Lung (tissue), 12 donors: ENCODE data around the gene CEPT1. TPM values are rescaled to one million over a fixed set of nuclear protein-coding genes. Genes with fewer than 3 reads are reported as not detected.

Experiments used
- ATAC-seq: fragments of 200-7000 bp; cut with Tn5 transposase; one replicate; pipeline ENCODE4 v1.9.1; 2020; ENCODE audit warnings: moderate number of reproducible peaks; ENCODE audit not compliant: insufficient read depth, low FRiP score
- DNase-seq, 3 donors: peaks; one replicate each; pipeline ENCODE4 v3.0.0-alpha.2; 2013 to 2017
- H3K27ac ChIP-seq, 2 donors: one replicate each; pipeline ENCODE4 v1.5.1; 2013; ENCODE audit warnings: mild to moderate bottlenecking in 2 of 2, moderate library complexity in 2 of 2, control low read depth in 1 of 2, inconsistent platforms in 1 of 2, low read depth in 1 of 2, low read length in 1 of 2
- H3K27me3 ChIP-seq, 3 donors: one replicate each; pipeline ENCODE4 v1.5.1; 2013; ENCODE audit warnings: low read length in 2 of 3; ENCODE audit not compliant: control insufficient read depth in 3 of 3, insufficient read depth in 3 of 3
- H3K36me3 ChIP-seq, 4 donors: one replicate each; pipeline ENCODE4 v1.5.1; 2013; ENCODE audit warnings: low read length in 4 of 4, mild to moderate bottlenecking in 1 of 4, moderate library complexity in 1 of 4; ENCODE audit not compliant: control insufficient read depth in 4 of 4, insufficient read depth in 4 of 4
- H3K4me1 ChIP-seq, 5 donors: one replicate each; pipeline ENCODE4 v1.5.1; 2013; ENCODE audit warnings: low read length in 5 of 5, mild to moderate bottlenecking in 2 of 5, moderate library complexity in 1 of 5; ENCODE audit not compliant: control insufficient read depth in 5 of 5, insufficient read depth in 5 of 5
- H3K4me3 ChIP-seq: one replicate; pipeline ENCODE4 v1.5.1; 2013; ENCODE audit warnings: mild to moderate bottlenecking, control low read depth, moderate library complexity
- H3K9ac ChIP-seq, 2 donors: one replicate each; pipeline ENCODE4 v1.5.1; 2013; ENCODE audit warnings: low read length in 2 of 2, control low read depth in 1 of 2; ENCODE audit not compliant: insufficient read depth in 1 of 2
- H3K9me3 ChIP-seq, 4 donors: one replicate each; pipeline ENCODE4 v1.5.1; 2013; ENCODE audit warnings: low read length in 3 of 4, mild to moderate bottlenecking in 1 of 4, moderate library complexity in 1 of 4; ENCODE audit not compliant: control insufficient read depth in 4 of 4, insufficient read depth in 3 of 4
- CTCF ChIP-seq: IDR thresholded peaks from 2 replicates; pipeline ENCODE4 v1.5.1; 2012; ENCODE audit warnings: mild to moderate bottlenecking; ENCODE audit errors: control extremely low read depth, extremely low read depth
- WGBS, 2 donors: extraction: QIAGEN DNeasy Blood & Tissue Kit; methylation state at CpG; one replicate each; pipeline ENCODE4 v1.1.7; 2013; 5-methylcytosine and 5-hydroxymethylcytosine counted together
- polyA plus RNA-seq, 2 donors: library from polyadenylated mRNA; stranded (reverse); fragments of 200-250 nt; gene quantifications; one replicate each; pipeline ENCODE4 v1.2.1, GENCODE V29; 2013
- total RNA-seq, 2 donors: library from RNA; depleted of rRNA in 1 of 2; stranded (reverse); fragments of >200 nt in 1 of 2; gene quantifications; one replicate each; pipeline ENCODE4 v1.2.1, GENCODE V29; 2014 to 2021
- donor health status: control.
- donor health status: control.
- donor health status: Bipolar disorder and iron deficiency.
- donor health status: healthy.
- donor health status: DM: yes; HTN: yes; CAD: no.

Gene CEPT1
- total and polyA plus RNA-seq, 4 donors, result 18.6 to 71.2 (median 26.2) TPM

- ATAC-seq, result no peak
- no peaks in the 10 kb centered on the region for H3K27me3 ChIP-seq
- H3K9me3 ChIP-seq, result no peaks in the 10 kb centered on the region
- H3K36me3 ChIP-seq, result peaks cover 5 to 16% (median 10%) of the 10 kb centered on the region in 4 donors
- no peak overlapping the region for H3K9ac ChIP-seq
- peaks cover 0 to 7% (median 4%) of the 10 kb centered on the region in 5 donors for H3K4me1 ChIP-seq
- H3K4me3 ChIP-seq, result no peak overlapping the region
- no peak overlapping the region for H3K27ac ChIP-seq
- no peak for TF ChIP-seq CTCF
- no peak for DNase-seq
These were observed 6.1 kb downstream of the CEPT1 start for GRCh38 chr1:111145963-111146768.

- ATAC-seq (no peak), DNase-seq (no peak)
- no peak overlapping the region for H3K27ac ChIP-seq
- H3K4me1 ChIP-seq, result peaks cover 0 to 5% (median 0%) of the 10 kb centered on the region in 5 donors
- 68 to 79% methylated on average over 3 of the region's 3 CpGs for WGBS, 2 donors
- H3K9me3 ChIP-seq, result no peaks in the 10 kb centered on the region
- no peak for TF ChIP-seq CTCF
- no peak overlapping the region for H3K9ac ChIP-seq
- H3K27me3 ChIP-seq, result no peaks in the 10 kb centered on the region
- H3K4me3 ChIP-seq, result no peak overlapping the region
- H3K36me3 ChIP-seq, result peaks cover 5 to 16% (median 11%) of the 10 kb centered on the region in 4 donors
These were observed 7.9 kb downstream of the CEPT1 start for GRCh38 chr1:111147948-111148347.

GRCh38 chr1:111148376-111148881 is 8.4 kb downstream of the CEPT1 start:
- WGBS, 2 donors, result 67 to 72% methylated on average over 2 of the region's 2 CpGs
- no peaks in the 10 kb centered on the region for H3K27me3 ChIP-seq
- peaks cover 10 to 21% (median 15%) of the 10 kb centered on the region in 4 donors for H3K36me3 ChIP-seq
- H3K27ac ChIP-seq, result no peak overlapping the region
- no peak for ATAC-seq
- no peak for DNase-seq
- no peak overlapping the region for H3K9ac ChIP-seq
- no peak for TF ChIP-seq CTCF
- peaks cover 0 to 5% (median 0%) of the 10 kb centered on the region in 5 donors for H3K4me1 ChIP-seq
- no peak overlapping the region for H3K4me3 ChIP-seq
- H3K9me3 ChIP-seq, result no peaks in the 10 kb centered on the region
